ENCODE results near the gene ACTR1B.
"Not testable (repeated sequence)": the region's sequence is repeated elsewhere in the genome, so short reads cannot be mapped to it uniquely, and the experiment has no call there.

The ACTR1B gene

GRCh38 chr2:97657986-97658690 lies 5.7 kb downstream of the ACTR1B start:
- no peak for DNase-seq

GRCh38 chr2:97656905-97657587 lies 6.8 kb downstream of the ACTR1B start:
- no peak for DNase-seq

GRCh38 chr2:97656129-97656755 lies 7.6 kb downstream of the ACTR1B start:
- DNase-seq = no peak

DNA sequence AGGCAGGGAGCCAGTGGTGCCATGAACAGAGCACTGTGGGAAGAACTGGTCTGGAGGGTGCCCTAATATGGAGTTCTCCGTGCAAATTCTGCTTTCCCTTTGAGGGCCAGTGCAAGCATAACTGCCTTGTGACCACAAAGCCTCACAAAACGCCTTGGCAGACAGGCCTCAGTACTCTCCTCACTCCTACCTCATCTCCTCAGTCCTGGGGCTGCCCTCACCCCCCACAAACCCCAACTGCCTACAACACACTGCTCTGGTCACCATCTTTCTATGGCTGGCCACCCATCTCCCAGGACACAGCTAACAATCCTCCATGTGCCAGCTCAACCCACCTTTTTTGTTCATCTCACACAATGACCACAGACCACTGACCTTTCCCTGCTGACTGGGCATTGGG lies 9.1 kb downstream of the ACTR1B start:
- DNase-seq = no peak

GRCh38 chr2:97654309-97654708 lies 9.5 kb downstream of the ACTR1B start:
- no peak for DNase-seq

- DNase-seq = no peak
Measured at GRCh38 chr2:97653874-97654273, 10.0 kb downstream of the ACTR1B start.

GRCh38 chr2:97653473-97653872 lies 10.4 kb downstream of the ACTR1B start:
- no peak for DNase-seq

DNA sequence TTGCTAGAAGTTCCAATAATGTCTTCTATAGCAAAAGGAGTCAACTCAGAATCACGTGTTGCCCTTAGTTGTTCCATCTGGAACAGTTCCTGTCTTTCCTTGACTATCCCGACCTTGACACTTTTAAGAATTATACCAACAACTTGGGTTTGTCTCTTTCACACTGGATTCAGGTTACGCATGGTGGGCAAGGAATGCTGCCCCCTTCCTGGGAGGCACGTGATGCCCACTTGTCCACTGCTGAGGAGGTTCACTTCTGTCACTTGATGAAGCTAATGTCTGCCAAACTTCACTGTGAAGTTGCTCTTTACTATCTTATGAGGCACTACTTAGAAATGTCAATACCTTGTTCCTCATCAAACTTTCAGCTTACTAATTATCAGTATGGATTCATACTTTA lies 12.7 kb downstream of the ACTR1B start:
- DNase-seq = no peak

DNA sequence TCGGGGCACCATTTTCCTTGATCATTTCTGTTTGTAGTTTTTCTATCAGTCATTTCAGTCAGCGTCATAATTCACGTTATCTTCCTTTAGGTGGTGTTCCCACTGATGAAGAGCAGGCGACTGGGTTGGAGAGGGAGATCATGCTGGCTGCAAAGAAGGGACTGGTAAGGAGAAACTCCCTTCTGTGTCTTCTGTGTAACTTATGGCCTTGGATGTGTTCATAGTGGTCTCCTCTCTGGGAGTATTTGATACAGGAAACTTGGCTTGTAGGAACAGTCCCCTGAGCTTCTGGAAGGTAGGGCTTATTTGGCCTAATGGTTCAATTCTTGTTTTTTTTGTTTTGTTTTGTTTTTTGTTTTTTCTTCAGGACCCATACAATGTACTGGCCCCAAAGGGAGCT lies 16.9 kb downstream of the ACTR1B start:
- no peak for DNase-seq

DNA sequence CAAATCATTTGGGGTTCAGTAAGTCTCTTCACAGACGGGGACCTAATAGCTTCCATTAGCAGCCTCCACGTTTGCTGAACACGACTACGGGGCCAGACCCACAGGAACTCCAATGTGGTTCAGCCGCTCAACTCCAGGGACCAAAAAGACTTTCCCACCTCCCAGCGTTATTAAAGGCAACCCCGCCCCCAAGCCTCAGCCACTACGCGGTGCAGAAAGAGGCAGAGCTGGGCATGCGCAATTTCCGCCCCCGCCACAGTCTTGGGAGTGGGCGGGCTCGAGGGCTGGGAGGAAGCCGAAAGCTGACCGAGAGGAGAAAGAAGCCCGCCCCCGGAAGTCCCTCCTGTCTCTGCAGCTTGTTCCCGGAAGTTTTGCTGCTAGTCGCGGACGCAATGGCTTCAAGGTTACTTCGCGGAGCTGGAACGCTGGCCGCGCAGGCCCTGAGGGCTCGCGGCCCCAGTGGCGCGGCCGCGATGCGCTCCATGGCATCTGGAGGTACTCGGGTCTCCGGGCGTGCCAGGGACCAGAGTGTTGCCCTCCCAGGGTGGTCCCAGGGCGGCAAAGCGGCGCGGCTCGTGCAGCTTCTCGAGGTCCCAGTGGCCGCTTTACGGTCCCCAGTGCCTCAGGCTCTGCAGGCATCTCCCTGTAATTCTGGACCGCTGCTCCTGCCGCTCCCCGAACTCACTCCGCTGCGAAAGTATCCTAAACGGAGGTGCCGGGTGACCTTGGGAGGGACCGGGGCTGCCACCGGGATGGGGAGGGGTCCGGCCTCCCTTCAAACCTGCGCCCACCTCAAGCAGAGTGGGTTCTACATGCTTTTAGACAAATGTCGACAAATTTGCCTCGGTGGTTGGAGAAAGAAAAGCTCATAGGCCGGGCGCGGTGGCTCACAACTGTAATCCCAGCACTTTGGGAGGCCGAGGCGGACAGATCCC lies 17.9 kb downstream of the ACTR1B start, which contains the start of gene COX5B:
COX5B (plus strand) TSS at position 368 of the 935 bp plus-strand sequence; CDS start at position 393, 25 bp downstream.
- peak; percentile 96 for DNase-seq

GRCh38 chr2:97645112-97645694 lies 18.6 kb downstream of the ACTR1B start:
- no peak for DNase-seq

GRCh38 chr2:97644023-97644717 lies 19.7 kb downstream of the ACTR1B start:
- no peak for DNase-seq

DNA sequence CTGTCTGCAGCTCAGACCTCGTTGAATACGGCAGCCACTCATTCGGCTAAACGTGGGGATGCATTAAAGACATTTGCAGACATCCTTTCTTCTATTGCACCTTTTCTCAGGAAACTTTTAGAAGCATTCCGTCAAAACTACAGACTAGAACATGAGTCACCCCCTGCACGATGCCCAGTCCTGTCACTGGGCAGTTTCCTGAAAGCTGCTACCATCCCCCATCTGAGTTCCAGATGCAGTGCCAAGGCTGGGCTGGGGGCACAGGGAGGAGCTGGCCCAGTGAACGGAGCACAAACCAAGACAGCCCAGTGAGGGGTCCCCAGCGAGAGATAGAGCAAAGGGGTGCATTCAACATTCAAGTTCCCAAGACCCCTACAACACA lies 37.8 kb downstream of the ACTR1B start:
- not testable (repeated sequence) for DNase-seq

- not testable (repeated sequence) for DNase-seq
Measured at GRCh38 chr2:97625354-97626048, 38.3 kb downstream of the ACTR1B start.

GRCh38 chr2:97622976-97623375 lies 40.9 kb downstream of the ACTR1B start:
- DNase-seq = not testable (repeated sequence)

GRCh38 chr2:97620492-97620891 lies 43.4 kb downstream of the ACTR1B start:
- DNase-seq = not testable (repeated sequence)

GRCh38 chr2:97618939-97619827 lies 44.7 kb downstream of the ACTR1B start:
- not testable (repeated sequence) for DNase-seq

DNA sequence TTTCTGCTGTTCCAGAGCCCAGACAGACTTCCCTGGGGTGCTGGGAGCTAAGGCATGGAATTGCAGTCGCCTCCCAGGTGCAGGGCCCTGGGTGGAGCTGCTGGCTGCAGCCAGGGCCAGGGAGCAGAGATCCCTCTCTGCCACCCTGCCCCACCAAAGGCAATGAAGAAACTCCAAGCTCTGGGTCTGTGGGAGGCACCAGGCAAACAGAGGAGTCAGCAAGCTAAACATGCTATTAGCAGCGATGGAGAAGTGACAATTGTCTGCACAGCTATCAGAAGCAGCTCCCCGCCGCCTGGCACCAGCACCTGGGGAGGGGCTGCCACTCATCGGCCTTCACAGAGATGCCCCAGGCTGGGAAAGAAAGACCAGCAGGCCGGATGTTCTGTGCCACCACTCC lies 45.9 kb downstream of the ACTR1B start:
- no peak for DNase-seq

GRCh38 chr2:97615746-97616145 lies 48.1 kb downstream of the ACTR1B start:
- DNase-seq = not testable (repeated sequence)

- not testable (repeated sequence) for DNase-seq
Measured at GRCh38 chr2:97611895-97612294, 51.9 kb downstream of the ACTR1B start.

Measured in retina (tissue), 1 donor.